Measurements from ENCODE around the gene CACNA1D.

Gene CACNA1D

DNA sequence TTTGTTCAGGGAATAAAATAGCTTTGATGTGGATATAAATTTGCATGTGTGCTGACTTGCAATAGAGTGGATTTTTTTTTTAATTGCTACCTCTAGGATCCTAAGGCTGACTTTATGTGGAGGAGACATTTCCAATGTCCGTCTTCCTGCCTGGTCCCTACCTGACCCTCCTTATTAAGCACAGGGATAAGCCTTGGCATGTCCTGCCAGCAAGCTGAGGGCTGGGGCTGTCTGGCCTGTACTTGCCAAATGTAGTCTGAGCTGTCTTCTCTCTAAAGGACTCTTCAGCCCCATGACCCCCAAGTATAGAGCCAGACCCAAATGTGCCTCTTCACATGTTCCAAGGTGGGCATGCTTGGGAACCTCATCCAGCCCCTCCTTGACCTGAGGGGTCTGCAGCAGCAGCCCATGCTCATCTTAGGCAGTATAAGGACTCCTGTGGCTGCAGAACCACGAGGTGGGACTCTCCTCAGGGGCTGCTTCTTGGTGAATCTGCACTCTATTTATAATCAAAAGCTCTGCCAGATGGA, 88.8 kb downstream of the CACNA1D start:
- no peak for DNase-seq

DNA sequence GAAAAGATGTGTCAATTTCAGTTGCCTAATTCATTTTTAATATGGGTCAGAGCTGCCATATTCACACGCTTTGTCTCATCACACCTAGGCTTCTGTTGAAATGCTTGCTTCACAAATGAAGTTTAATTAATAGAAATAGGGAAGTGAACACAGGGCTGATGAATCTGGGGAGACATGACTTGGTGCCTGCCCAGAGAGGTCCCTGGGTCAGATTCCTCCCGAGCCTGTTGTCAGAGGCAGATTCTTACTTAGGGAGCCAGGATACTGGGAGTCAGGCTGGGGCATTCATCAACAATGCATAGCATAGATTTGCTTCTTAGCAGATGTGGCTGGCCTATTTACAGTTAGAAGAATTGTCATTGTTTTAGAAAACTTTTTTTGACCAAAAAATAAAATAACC, 90.6 kb downstream of the CACNA1D start:
- DNase-seq = no peak

DNA sequence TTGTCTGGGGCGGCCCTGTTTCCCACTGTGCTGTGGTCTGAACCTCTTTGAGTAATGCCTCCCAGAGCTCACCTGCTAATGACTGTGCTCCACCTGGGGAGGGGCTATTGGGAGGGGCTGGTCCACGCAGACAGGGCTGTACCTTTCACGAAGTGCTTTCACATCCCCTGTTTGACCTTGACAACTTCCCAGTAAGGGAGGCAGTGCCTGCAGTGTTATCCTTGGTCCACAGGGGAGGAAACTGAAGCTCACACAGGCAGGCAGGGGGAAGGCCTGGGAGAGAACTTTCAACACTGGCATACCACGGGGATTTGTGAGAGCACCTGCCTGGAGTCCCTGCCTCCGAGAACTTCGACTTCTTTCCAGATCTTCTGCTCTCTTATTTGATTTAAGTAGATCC, 91.2 kb downstream of the CACNA1D start:
- no peak for DNase-seq

DNA sequence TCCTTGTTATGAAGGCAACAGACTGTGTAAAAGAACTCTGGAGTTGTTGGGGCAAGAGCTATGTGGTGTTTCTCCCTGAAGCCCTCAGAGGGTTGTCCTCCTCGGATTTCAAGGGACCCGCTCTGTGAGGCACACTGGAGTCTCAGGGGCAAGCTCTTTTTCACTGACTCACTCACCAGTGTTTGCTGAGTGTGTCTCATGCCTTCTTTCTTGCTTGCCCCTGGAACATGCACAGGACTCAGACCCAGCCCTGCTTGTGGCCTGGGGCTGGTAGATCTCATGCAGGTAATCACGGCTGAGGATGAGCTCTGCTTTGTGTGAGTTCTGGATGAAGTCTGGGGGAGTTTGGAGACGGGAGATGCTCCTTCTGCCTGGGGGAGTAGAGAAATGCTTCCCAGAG, 93.7 kb downstream of the CACNA1D start:
- DNase-seq = no peak

- DNase-seq = no peak
These were observed 94.8 kb downstream of the CACNA1D start for GRCh38 chr3:53589201-53589600.

GRCh38 chr3:53589806-53590205, 95.4 kb downstream of the CACNA1D start:
- DNase-seq = no peak

- no peak for DNase-seq
These were observed 96.2 kb downstream of the CACNA1D start for GRCh38 chr3:53590606-53591005.

DNA sequence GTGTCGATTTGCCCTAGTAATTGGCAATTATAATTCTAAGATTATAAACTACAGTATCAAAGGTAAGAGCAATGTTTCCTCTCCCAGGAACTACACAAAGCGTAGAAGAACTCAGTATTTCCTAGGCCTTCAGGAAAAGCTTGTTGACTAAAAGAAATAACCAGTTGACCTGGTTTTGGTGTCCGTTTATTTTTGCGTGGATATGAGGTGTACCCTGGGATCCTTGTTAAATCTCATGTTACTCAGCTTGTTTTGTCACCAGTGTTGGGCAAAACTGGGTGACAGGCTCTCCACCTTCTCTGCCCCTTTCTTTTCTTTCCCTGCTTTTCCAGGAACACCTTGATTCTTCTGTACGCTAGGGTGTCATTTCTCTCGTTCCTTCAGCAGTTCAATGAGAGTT, 97.2 kb downstream of the CACNA1D start:
- no peak for DNase-seq

DNA sequence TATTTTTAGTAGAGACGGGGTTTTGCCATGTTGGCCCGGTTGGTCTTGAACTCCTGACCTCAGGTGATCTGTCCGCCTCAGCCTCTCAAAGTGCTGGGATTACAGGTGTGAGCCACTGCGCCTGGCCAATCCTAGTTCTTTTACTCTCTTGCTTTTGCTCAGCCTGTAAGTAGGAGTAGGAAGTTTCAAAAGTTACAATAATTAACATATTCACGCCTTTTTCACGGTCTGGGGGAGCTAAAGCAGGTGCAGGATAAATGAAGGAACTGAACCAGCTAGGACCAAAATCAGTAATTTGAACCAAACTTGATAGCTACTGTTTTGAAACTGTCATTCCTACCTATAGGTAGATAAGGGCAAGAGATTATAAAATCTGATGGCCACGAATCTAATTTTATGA, 98.5 kb downstream of the CACNA1D start:
- no peak for DNase-seq

GRCh38 chr3:53593611-53594010, 99.2 kb downstream of the CACNA1D start:
- DNase-seq = no peak

DNA sequence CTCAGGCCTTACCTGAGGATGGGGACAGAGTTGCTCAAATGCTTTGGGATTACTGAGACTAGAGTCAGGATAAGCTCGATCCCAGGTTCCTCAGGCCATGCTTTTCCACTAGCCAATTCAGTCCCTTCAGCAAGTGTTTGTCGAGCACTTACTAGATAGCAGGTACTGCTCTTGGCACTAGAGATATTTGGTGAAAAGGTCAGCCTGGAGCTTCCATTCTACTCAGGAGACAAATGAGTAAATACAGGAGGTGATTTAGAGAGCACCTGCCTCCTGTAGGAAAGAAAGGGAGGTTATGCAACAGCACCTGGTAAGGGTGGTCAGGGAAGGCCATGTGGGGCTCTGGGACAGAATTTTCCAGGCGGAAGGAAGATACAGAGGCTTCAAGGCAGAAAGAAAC, 99.9 kb downstream of the CACNA1D start:
- no peak for DNase-seq

DNA sequence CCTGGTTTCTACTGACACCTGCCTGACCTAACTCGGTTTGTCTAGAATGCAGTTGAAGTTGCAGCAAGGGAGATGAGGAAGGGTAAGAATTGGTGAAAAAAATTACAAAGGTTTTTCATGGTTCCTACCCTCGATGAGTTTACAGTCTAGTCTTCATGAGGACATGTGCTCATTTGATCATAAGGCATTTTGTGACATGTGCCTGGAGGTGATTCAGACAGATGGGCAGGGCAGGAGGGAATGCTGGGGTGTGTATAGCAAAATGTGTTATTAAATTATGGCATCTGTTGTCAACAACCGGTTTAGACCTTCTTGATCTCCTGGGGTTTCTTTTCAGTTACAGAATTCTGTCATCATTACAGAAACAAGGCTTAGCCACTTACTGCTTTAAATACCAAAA, 101.2 kb downstream of the CACNA1D start:
- DNase-seq = no peak

- DNase-seq = no peak
These were observed 102.9 kb downstream of the CACNA1D start for GRCh38 chr3:53597136-53597915.

- DNase-seq = no peak
These were observed 105.4 kb downstream of the CACNA1D start for GRCh38 chr3:53599771-53600170.

- DNase-seq = no peak
These were observed 108.5 kb downstream of the CACNA1D start for GRCh38 chr3:53602866-53603265.

- no peak for DNase-seq
These were observed 109.8 kb downstream of the CACNA1D start for GRCh38 chr3:53604232-53604631.

GRCh38 chr3:53606793-53607192, 112.4 kb downstream of the CACNA1D start:
- no peak for DNase-seq

DNA sequence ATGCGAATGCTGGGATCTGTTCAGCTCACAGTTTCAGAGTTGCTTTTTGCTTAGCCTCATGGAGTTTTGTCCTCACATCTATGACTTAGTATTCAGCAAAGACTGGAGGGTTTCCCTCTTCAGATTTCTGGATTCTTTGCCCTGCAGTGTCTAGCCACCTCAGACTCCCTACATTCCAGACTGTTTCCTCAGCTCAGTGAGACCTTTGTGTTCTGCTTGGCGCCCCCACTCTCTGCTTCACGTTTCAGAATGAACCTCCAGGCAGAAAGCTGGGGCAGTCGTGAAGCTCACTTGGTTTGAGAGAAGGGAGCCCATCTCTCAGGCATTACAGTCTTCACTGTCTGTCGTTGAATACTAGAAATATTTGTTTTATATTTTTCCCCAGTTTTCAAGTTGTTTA, 118.1 kb downstream of the CACNA1D start:
- DNase-seq = no peak

DNA sequence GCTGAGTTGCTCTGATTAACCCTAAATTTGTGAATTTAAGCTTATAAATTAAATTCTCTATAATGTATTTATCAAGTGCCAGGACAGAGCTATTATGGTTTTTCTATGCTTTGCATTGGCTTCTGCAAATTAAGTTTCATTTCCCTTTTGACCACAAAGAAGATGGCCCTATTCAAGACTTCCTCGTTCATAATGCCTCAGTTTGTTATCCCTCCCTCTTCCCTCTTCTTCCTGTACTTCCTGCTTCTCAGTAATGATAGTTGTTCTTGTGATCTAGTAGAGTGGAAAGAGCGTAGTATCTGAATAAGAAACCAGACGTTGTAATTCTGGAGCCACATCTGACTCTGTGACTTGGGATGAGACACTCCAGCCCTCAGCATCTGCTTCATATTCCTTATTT, 118.7 kb downstream of the CACNA1D start:
- DNase-seq = no peak

DNA sequence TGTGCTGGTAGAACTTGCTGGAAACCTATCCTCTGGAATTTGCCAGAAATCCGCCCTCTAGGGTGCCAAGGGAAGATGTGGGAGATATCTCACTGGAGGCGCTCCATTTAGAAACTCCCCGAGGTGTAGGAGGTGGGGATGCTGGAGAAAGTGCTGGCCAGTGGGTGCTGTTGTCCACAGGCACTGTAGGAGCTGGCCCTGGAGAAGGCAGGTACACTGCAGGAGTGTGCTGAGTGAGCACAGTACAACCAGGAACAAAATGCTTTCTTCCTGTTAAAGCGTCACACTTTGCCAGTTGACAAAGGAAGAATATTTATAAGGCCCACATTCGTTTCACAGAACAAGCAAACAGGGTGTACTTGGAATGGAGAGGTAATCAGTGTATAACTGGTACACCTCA, 119.9 kb downstream of the CACNA1D start:
- DNase-seq = no peak

GRCh38 chr3:53616321-53616720, 121.9 kb downstream of the CACNA1D start:
- DNase-seq = no peak

GRCh38 chr3:53616971-53617892, 122.8 kb downstream of the CACNA1D start:
- no peak for DNase-seq

DNA sequence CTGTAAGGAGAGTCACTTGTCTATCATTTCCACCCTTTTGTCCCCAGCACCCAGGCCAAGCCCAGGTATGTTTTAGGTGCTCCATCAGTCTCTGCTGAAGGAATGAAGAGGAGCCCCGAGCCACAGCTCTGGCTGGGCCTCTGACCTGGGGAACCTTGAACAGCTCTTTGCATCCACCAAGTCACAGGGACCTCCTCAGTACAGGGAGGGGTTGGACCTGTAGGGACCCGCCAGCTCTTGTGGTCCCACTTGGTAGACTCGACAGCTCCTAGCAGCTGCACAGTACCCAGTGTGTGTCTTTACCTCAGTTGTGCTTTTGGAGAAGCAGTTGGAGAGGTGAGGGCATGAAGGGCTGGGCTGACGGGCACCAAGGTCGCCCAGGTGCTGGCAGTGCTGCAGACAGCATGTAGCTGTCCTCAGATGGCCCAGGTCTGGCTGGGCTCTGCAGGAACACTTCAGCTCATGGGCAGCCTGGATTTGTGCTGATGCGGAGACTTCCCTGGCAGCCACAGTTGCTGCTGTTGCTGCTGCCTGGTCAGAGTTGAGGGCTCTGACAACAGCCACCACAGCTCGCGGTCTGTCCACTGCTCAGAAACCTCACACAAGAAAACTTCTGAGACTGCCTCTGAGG, 123.6 kb downstream of the CACNA1D start:
- DNase-seq = no peak

GRCh38 chr3:53618524-53618906, 124.1 kb downstream of the CACNA1D start:
- DNase-seq = no peak

Data from SHP77 treated with DMSO at 0.1 percent for 48 hours (cell line).